ENCODE data around the gene ISCU. TPM values are rescaled to one million over a fixed set of nuclear protein-coding genes. Genes with fewer than 3 reads are reported as not detected.

ISCU gene
- total and polyA plus RNA-seq, 2 donors (not counting 3 experiments of a cell fraction or from before 2014, with no cell fraction given), result 74.8 to 78.6 TPM

DNA sequence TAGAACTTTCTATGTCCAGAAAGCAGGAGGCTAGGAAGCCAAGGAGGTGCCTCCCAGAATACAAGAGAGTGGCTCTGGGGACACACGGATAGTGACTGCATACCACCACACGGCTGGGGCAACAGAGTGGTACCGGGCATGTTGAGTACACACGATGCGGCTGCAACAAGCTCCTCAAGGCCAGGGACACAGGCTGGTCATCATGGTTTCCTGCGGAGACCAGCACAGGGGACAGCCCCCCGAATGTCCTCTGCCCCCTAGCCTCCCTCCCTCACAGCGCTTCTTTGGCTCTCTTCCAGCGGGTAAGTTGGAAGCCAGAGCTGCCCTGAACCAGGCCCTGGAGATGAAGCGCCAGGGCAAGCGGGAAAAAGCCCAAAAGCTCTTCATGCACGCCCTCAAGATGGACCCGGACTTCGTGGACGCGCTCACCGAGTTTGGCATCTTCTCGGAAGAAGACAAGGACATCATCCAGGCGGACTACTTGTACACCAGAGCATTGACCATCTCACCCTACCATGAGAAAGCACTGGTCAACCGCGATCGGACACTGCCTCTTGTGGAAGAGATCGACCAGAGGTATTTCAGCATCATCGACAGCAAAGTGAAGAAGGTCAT lies 44.2 kb upstream of the ISCU start:
- CTCF ChIA-PET, result no interaction called here
- H2AFZ ChIP-seq (ENCODE audit: low read depth, low read length), result no peak overlapping the region
- H3K9me1 ChIP-seq (replicated peaks; ENCODE audit: control insufficient read depth, extremely low read depth, insufficient read depth, low read length), result no peaks in the 10 kb centered on the region
- no peak for TF ChIP-seq POLR2A (IDR thresholded peaks at IDR 0.05; ENCODE audit: low read depth, low read length)
- TF ChIP-seq, protein P1, sequence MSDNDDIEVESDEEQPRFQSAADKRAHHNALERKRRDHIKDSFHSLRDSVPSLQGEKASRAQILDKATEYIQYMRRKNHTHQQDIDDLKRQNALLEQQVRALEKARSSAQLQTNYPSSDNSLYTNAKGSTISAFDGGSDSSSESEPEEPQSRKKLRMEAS (IDR thresholded peaks at IDR 0.05; ENCODE audit: insufficient read depth, insufficient read length), result no peak
- TF ChIP-seq FOS (IDR thresholded peaks at IDR 0.05; ENCODE audit: borderline replicate concordance, insufficient read depth, low read length), result no peak
- TF ChIP-seq EZH2 (IDR thresholded peaks at IDR 0.05; ENCODE audit: borderline replicate concordance, low read depth, low read length, severe bottlenecking), result no peak
- no peak for TF ChIP-seq JUN (IDR thresholded peaks at IDR 0.05; ENCODE audit: borderline replicate concordance, insufficient read depth, insufficient read length, low read depth)
- no peak for TF ChIP-seq POLR2AphosphoS5 (IDR thresholded peaks at IDR 0.05; ENCODE audit: insufficient read depth, low read depth, low read length)
- TF ChIP-seq GATA2 (IDR thresholded peaks at IDR 0.05; ENCODE audit: insufficient read depth, insufficient read length, low read depth, low read length), result no peak
- TF ChIP-seq, protein P2, sequence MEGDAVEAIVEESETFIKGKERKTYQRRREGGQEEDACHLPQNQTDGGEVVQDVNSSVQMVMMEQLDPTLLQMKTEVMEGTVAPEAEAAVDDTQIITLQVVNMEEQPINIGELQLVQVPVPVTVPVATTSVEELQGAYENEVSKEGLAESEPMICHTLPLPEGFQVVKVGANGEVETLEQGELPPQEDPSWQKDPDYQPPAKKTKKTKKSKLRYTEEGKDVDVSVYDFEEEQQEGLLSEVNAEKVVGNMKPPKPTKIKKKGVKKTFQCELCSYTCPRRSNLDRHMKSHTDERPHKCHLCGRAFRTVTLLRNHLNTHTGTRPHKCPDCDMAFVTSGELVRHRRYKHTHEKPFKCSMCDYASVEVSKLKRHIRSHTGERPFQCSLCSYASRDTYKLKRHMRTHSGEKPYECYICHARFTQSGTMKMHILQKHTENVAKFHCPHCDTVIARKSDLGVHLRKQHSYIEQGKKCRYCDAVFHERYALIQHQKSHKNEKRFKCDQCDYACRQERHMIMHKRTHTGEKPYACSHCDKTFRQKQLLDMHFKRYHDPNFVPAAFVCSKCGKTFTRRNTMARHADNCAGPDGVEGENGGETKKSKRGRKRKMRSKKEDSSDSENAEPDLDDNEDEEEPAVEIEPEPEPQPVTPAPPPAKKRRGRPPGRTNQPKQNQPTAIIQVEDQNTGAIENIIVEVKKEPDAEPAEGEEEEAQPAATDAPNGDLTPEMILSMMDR (IDR thresholded peaks at IDR 0.05; ENCODE audit: extremely low read depth in 1 of 2, insufficient read depth in 1 of 2, low read depth in 1 of 2, low read length in 2 of 2), result no peak
- no peak for TF ChIP-seq MYC (IDR thresholded peaks at IDR 0.05; ENCODE audit: low read depth, low read length)
- FAIRE-seq, result no peak
- no peaks in the 10 kb centered on the region for H3K27me3 ChIP-seq (ENCODE audit: control insufficient read depth in 2 of 2, insufficient read depth in 2 of 2, low read length in 2 of 2)
- POLR2A ChIA-PET, result no interaction called here
- no peak for DNase-seq (ENCODE audit: low read depth, low spot score)
- H3K9ac ChIP-seq (replicated peaks; ENCODE audit: extremely low read depth, insufficient read depth, low read length), result no peak overlapping the region
- dilution Hi-C loops (cut with MboI; ENCODE audit: extremely low pct_ligation_motif_present, low sequenced_read_pairs) (no loop called here), intact Hi-C loops (cut with micrococcal nuclease) (loop anchor here (5.0 to 10.0 kb wide), 4 partner anchors 99 to 1423 kb away; partner anchors contain the start of gene CRY1)
- H4K20me1 ChIP-seq (replicated peaks; ENCODE audit: control insufficient read depth, extremely low read depth, insufficient read depth, low read length), result no peaks in the 10 kb centered on the region
- no peaks in the 10 kb centered on the region for H3K9me3 ChIP-seq (replicated peaks; ENCODE audit: control insufficient read depth, insufficient read depth, low read length)
- no TSS peak for BruUV-seq (replicated peaks)
- no peak overlapping the region for H3K4me2 ChIP-seq (ENCODE audit: insufficient read depth, low read length)
- H3K4me1 ChIP-seq (ENCODE audit: control insufficient read depth, extremely low read depth, insufficient read depth, low read length), result peaks cover 7% of the 10 kb centered on the region
- H3K79me2 ChIP-seq (ENCODE audit: control insufficient read depth, insufficient read depth, low read length), result no peaks in the 10 kb centered on the region
- H3K36me3 ChIP-seq (ENCODE audit: control insufficient read depth in 2 of 2, extremely low read depth in 1 of 2, insufficient read depth in 2 of 2, low read length in 2 of 2), result peaks cover 10 to 45% of the 10 kb centered on the region in 2 experiments
- H3K4me3 ChIP-seq (replicated peaks in 1 of 3; ENCODE audit: insufficient read depth in 1 of 3, low read depth in 1 of 3, low read length in 3 of 3), result no peak overlapping the region
- H3K27ac ChIP-seq (ENCODE audit: insufficient read depth, low read depth, low read length), result no peak overlapping the region
